Activated naive CD8-positive, alpha-beta T cell (primary cell): ENCODE data around the gene MRLN.
"Not testable (repeated sequence)": the region's sequence is repeated elsewhere in the genome, so short reads cannot be mapped to it uniquely, and the experiment has no call there.

Source experiments
- H3K27ac Mint-ChIP-seq: one replicate; pipeline ENCODE4 v1.8.0; 2021; ENCODE audit warnings: mixed read lengths
- H3K27me3 Mint-ChIP-seq: one replicate; pipeline ENCODE4 v1.8.0; 2021; ENCODE audit warnings: mixed read lengths
- H3K36me3 Mint-ChIP-seq: one replicate; pipeline ENCODE4 v1.8.0; 2021; ENCODE audit warnings: mixed read lengths
- H3K4me1 Mint-ChIP-seq: one replicate; pipeline ENCODE4 v1.8.0; 2021; ENCODE audit warnings: low read depth, mixed read lengths
- H3K4me3 Mint-ChIP-seq: one replicate; pipeline ENCODE4 v1.8.0; 2021; ENCODE audit warnings: mild to moderate bottlenecking, mixed read lengths
- H3K9me3 Mint-ChIP-seq: one replicate; pipeline ENCODE4 v1.8.0; 2021; ENCODE audit warnings: low read depth, mixed read lengths

MRLN gene

DNA sequence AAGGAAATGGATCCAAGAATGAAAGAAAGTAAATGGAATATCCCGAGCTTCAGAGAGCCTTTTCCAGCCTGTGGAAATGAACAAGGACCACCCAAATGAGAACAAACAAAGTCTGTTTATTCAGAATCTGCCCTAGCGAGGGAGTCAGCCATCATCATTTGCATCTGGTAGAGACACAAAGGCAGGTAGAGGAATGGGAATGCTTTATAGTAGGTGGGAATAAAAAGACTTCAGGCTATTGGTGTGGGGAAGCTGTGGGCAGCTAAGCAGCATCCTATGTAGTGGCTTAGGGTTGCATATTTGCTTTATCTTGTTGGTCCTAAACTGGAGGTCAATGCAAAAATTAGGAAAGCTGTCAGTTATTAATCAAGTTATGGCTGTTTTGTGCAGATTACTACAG is 9.2 kb upstream of the MRLN start:
- Mint-ChIP-seq H3K36me3 (no peaks in the 10 kb centered on the region), H3K9me3 (peaks cover 8% of the 10 kb centered on the region), H3K27ac (no peak overlapping the region), H3K4me3 (no peak overlapping the region), H3K4me1 (no peaks in the 10 kb centered on the region), H3K27me3 (peaks cover 12% of the 10 kb centered on the region)

DNA sequence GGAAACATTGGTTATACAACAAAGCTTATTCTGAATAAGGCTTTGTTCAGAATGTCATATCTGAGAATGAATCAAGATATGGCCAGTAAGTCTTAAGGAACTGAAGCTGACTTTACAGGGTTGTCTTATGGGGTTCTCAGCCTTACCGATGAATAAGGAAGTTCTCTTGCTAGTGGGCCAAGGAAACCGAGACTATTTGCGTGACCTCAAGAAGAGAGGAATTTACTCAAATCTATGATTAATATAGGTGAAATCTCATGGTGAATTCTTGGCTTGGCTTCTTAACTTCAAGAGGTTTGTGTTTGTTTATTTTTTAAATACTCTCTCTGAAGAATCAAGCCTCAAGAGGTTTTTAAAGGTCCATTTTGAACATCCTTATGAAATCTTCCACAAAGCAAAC is 4.7 kb upstream of the MRLN start:
- Mint-ChIP-seq H3K36me3 (no peaks in the 10 kb centered on the region), H3K27ac (no peak overlapping the region), H3K4me1 (no peaks in the 10 kb centered on the region), H3K4me3 (no peak overlapping the region), H3K27me3 (peaks cover 5% of the 10 kb centered on the region), H3K9me3 (peaks cover 8% of the 10 kb centered on the region)

GRCh38 chr10:59754951-59755350 is 1.7 kb upstream of the MRLN start:
- H3K27me3 Mint-ChIP-seq = peaks cover 2% of the 10 kb centered on the region
- H3K4me1 Mint-ChIP-seq = no peaks in the 10 kb centered on the region
- H3K27ac Mint-ChIP-seq = no peak overlapping the region
- H3K4me3 Mint-ChIP-seq = no peak overlapping the region
- no peaks in the 10 kb centered on the region for H3K36me3 Mint-ChIP-seq
- H3K9me3 Mint-ChIP-seq = no peaks in the 10 kb centered on the region

GRCh38 chr10:59752278-59752940 is 846 bp downstream of the MRLN start:
- no peak overlapping the region for H3K4me3 Mint-ChIP-seq
- H3K36me3 Mint-ChIP-seq = no peaks in the 10 kb centered on the region
- H3K27me3 Mint-ChIP-seq = peaks cover 12% of the 10 kb centered on the region
- H3K9me3 Mint-ChIP-seq = no peaks in the 10 kb centered on the region
- no peaks in the 10 kb centered on the region for H3K4me1 Mint-ChIP-seq
- H3K27ac Mint-ChIP-seq = no peak overlapping the region

DNA sequence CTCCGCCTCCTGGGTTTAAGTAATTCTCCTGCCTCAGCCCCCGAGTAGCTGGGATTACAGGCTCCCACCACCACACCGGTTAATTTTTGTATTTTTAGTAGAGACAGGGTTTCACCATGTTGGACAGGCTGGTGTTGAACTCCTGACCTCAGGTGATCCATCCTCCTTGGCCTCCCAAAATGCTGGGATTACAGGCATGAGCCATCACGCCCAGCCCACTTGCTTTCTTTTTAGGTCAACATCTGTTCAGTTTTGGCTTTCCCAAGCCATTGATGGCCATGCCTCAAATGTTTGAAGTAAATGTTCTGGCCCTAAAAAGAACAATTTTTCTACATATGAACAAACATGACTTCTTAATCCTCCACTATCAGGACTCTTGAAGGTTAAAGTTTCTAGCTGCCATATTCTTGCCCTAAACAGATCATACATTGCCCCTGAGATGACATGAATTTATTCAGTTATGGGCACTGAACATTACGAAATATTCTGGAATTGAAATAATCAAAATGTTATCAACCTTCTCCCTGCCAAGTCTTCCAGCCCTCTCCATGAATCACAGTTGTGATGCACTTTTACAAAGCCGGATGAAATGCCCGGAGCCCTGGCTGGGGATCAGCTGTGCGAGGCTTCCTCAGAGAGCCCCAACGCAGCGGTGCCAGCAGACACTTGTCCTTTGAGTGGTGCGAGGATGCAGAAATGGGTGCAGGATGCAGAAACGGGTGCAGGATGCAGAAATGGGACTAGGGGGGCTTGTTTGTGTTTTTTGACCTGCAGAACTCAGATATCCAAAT is 2.9 kb downstream of the MRLN start:
- no peaks in the 10 kb centered on the region for H3K9me3 Mint-ChIP-seq
- no peak overlapping the region for H3K4me3 Mint-ChIP-seq
- H3K36me3 Mint-ChIP-seq = no peaks in the 10 kb centered on the region
- no peak overlapping the region for H3K27ac Mint-ChIP-seq
- H3K4me1 Mint-ChIP-seq = no peaks in the 10 kb centered on the region
- H3K27me3 Mint-ChIP-seq = peaks cover 16% of the 10 kb centered on the region

DNA sequence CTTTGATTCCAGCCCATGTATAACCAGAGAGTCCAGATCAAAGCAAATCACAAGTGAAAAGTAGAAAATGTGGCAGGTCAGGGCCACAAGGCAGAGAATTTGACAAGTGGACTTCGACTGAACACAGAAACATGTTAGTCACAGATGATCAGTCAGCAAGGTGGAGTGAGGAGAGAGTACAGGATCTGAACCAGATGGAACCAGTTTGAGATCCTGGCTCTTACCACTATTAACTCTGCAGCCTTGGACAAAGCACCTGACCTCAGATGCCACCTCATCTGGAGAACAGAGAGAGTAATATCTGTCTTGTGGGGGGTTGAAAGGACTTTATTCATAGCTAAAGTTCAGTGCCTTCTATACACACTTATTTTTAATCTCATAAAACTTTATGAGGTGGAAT is 4.4 kb downstream of the MRLN start:
- Mint-ChIP-seq H3K4me1 (no peaks in the 10 kb centered on the region), H3K27ac (no peak overlapping the region), H3K4me3 (no peak overlapping the region), H3K36me3 (no peaks in the 10 kb centered on the region), H3K9me3 (no peaks in the 10 kb centered on the region), H3K27me3 (peaks cover 16% of the 10 kb centered on the region)

DNA sequence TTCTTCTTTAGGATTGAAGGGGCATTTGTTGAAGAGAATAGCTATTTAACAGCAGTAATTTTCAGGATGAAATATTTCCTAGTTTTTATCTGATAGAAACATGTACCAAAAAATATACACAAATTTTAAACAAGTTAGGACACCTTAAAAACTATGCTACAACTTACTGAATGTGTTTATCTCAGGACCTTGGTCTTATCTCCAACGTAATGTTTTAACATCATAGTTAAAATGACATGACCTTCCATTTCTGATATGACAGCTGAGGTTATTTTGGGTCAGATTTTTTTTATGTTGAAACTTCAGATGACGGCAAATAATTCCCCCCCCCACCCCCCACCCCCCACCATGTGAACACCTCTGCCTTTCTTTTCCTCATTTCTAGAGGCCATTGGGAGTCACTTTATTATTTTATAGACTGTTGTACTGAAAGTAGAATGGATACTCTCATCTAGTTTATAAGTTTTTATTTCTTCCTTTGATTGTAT is 8.0 kb downstream of the MRLN start:
- Mint-ChIP-seq H3K9me3 (no peaks in the 10 kb centered on the region), H3K27me3 (peaks cover 14% of the 10 kb centered on the region), H3K4me1 (no peaks in the 10 kb centered on the region), H3K4me3 (no peak overlapping the region), H3K27ac (no peak overlapping the region), H3K36me3 (no peaks in the 10 kb centered on the region)

DNA sequence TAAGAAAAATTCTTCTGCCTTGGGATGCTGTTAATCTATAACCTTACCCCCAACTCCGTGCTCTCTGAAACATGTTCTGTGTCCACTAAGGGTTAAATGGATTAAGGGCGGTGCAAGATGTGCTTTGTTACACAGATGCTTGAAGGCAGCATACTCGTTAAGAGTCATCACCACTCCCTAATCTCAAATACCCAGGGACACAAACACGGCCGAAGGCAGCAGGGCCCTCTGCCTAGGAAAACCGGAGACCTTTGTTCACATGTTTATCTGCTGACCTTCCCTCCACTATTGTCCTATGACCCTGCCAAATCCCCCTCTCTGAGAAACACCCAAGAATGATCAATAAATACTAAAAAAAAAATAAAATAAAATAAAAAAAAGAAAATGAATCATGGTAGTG is 8.5 kb downstream of the MRLN start:
- peaks cover 14% of the 10 kb centered on the region for H3K27me3 Mint-ChIP-seq
- H3K36me3 Mint-ChIP-seq, H3K4me1 Mint-ChIP-seq, H3K9me3 Mint-ChIP-seq, H3K4me3 Mint-ChIP-seq, H3K27ac Mint-ChIP-seq: not testable (repeated sequence)

- not testable (repeated sequence) for H3K27ac Mint-ChIP-seq, H3K4me1 Mint-ChIP-seq, H3K36me3 Mint-ChIP-seq, H3K9me3 Mint-ChIP-seq, H3K4me3 Mint-ChIP-seq
- H3K27me3 Mint-ChIP-seq = peaks cover 14% of the 10 kb centered on the region
Observed at GRCh38 chr10:59744156-59744555, 9.1 kb downstream of the MRLN start.

DNA sequence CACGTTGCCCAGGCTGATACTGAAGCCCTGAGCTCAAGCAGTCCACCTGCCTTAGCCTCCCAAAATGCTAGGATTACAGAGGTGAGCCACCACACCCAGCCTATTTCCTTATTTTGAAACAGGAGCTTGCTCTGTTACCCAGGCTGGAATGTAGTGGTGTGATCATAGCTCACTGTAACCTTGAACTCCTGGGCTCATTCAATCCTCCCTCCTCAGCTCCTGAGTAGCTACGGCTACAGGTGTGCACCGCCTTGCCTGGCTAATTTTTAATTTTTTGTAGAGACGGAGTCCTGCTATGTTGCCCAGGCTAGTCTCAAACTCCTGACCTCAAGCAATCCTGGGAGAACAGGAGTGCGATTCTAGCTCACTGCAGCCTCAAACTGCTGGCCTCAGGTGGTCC is 11.7 kb downstream of the MRLN start:
- Mint-ChIP-seq H3K4me3 (no peak overlapping the region), H3K4me1 (no peaks in the 10 kb centered on the region), H3K36me3 (no peaks in the 10 kb centered on the region), H3K9me3 (no peaks in the 10 kb centered on the region), H3K27ac (no peak overlapping the region), H3K27me3 (peaks cover 3% of the 10 kb centered on the region)

GRCh38 chr10:59741048-59741447 is 12.2 kb downstream of the MRLN start:
- Mint-ChIP-seq H3K9me3 (no peaks in the 10 kb centered on the region), H3K4me1 (no peaks in the 10 kb centered on the region), H3K36me3 (no peaks in the 10 kb centered on the region), H3K27ac (no peak overlapping the region), H3K27me3 (peaks cover 3% of the 10 kb centered on the region), H3K4me3 (no peak overlapping the region)

- Mint-ChIP-seq H3K9me3 (no peaks in the 10 kb centered on the region), H3K27ac (no peak overlapping the region), H3K36me3 (no peaks in the 10 kb centered on the region), H3K27me3 (peaks cover 3% of the 10 kb centered on the region), H3K4me1 (no peaks in the 10 kb centered on the region), H3K4me3 (no peak overlapping the region)
Observed at GRCh38 chr10:59736749-59737148, 16.5 kb downstream of the MRLN start.

DNA sequence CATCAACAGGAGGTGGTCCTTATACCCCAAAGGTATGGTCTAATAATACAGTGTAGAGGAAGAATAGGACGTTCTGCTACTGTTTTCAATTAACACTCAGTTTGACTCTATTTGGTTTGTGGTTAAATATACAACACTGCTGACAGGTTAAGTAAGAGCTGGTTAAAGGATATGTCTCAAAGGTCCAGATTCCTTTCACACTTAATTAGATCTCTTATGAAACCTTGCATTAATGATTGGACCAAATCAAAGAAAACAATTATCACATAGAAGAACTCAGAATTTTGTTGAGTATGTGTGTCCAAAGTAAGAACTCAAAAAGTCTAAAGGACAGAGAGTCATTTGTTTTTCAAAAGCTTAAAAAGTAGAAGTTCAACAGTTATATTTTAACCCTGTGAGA is 18.0 kb downstream of the MRLN start:
- Mint-ChIP-seq H3K27ac (no peak overlapping the region), H3K4me3 (no peak overlapping the region), H3K36me3 (no peaks in the 10 kb centered on the region), H3K4me1 (no peaks in the 10 kb centered on the region), H3K9me3 (no peaks in the 10 kb centered on the region), H3K27me3 (peaks cover 3% of the 10 kb centered on the region)

GRCh38 chr10:59734014-59734462 is 19.2 kb downstream of the MRLN start:
- Mint-ChIP-seq H3K9me3 (no peaks in the 10 kb centered on the region), H3K4me1 (no peaks in the 10 kb centered on the region), H3K27me3 (peaks cover 3% of the 10 kb centered on the region), H3K27ac (no peak overlapping the region), H3K36me3 (no peaks in the 10 kb centered on the region), H3K4me3 (no peak overlapping the region)

DNA sequence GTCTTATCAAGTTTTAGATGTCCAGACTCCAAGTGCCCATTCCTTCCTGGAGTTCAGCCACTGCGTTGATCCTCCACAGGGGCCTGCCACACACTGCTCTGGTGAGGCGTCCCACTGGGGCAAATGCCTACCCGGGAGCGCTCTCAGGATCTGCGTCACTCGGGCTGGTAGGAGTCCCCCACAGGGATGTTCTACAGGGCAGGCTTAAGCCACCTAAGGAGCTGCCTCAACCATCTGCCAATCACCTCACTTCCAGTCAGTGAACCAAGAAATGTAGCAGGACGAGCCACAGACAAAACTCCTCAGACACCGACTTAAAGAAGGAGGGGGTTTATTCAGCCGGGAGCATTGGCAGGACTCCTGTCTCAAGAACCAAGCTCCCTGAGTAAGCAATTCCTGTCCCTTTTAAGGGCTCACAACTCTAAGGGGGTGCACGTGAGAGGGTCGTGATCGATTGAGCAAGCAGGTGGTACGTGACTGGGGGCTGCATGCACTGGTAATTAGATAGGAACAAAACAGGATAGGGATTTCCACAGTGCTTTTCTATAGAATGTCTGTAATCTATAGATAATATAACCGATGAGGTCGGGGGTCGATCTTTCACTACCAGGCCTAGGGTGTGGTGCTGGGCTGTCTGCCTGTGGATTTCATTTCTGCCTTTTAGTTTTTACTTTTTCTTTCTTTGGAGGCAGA is 19.8 kb downstream of the MRLN start:
- H3K9me3 Mint-ChIP-seq, H3K27me3 Mint-ChIP-seq, H3K36me3 Mint-ChIP-seq, H3K4me1 Mint-ChIP-seq, H3K4me3 Mint-ChIP-seq, H3K27ac Mint-ChIP-seq: not testable (repeated sequence)
